A549 (cell line): ENCODE results near the gene IL4I1. TPM values are rescaled to one million over a fixed set of nuclear protein-coding genes. Genes with fewer than 3 reads are reported as not detected.

Experiments
- ATAC-seq, 2 experiments: fragments of 200-7000 bp in 1 of 2; fragments of >200 bp in 1 of 2; cut with Nextera tagmentation in 1 of 2; cut with Tn5 transposase in 1 of 2; 3 replicates each; pipeline versions ENCODE4 v1.8.0 to v1.9.1; 2018 to 2020; ENCODE audit warnings: mild to moderate bottlenecking in 1 of 2, moderate library complexity in 1 of 2
- CTCF ChIA-PET: fragments of 300-600 bp; sonication (Branson Sonifier 250); formaldehyde crosslinking; extraction: SDS; loops from one replicate; lab custom pipeline; 2021; ENCODE audit warnings: antibody characterized with exemption, inconsistent platforms; lab: Yijun Ruan, JAX
- POLR2A ChIA-PET: fragments of 350-600 bp; formaldehyde crosslinking; extraction: SDS; loops from one replicate; lab custom pipeline; 2021; ENCODE audit warnings: antibody characterized with exemption, inconsistent platforms; lab: Yijun Ruan, JAX
- DNase-seq, 2 experiments: peaks; one replicate each; pipeline versions ENCODE4 v3.0.0 to v3.0.0-alpha.2; 2011 to 2016; ENCODE audit warnings: low read depth in 1 of 2, low spot score in 1 of 2
- FAIRE-seq: peaks from 2 replicates; lab custom pipeline; 2011; peaks lifted over from hg19 to GRCh38; lab: Jason Lieb, UNC
- H3K27ac ChIP-seq, 2 experiments: fragments of >200 bp; sonication (Bioruptor Twin); formaldehyde crosslinking; 3 replicates each; pipeline ENCODE4 v1.5.1; 2016 to 2017
- H3K4me1 ChIP-seq: fragments of >200 bp; sonication (Bioruptor Twin); formaldehyde crosslinking; 3 replicates; pipeline ENCODE4 v1.6.1; 2016
- H3K4me2 ChIP-seq: fragments of >200 bp; sonication (Bioruptor Twin); formaldehyde crosslinking; 3 replicates; pipeline ENCODE4 v1.6.1; 2016
- H3K4me3 ChIP-seq: fragments of >200 bp; sonication (Bioruptor Twin); formaldehyde crosslinking; 3 replicates; pipeline ENCODE4 v1.5.1; 2016
- H3K9me3 ChIP-seq: fragments of >200 bp; sonication (Bioruptor Twin); formaldehyde crosslinking; 3 replicates; pipeline ENCODE4 v1.6.1; 2016
- CBX8 ChIP-seq: fragments of 200-600 bp; sonication (generic); IDR thresholded peaks from 2 replicates; pipeline ENCODE4 v1.6.1; 2016
- CHD2 ChIP-seq: fragments of 150-350 bp; IDR thresholded peaks from 2 replicates; pipeline ENCODE4 v1.6.1; 2014; ENCODE audit warnings: low read length; ENCODE audit not compliant: partially characterized antibody
- EHF ChIP-seq: fragments of 250-450 bp; sonication (Bioruptor Pico); IDR thresholded peaks from 2 replicates; pipeline ENCODE4 v1.5.0; 2020; ENCODE audit warnings: mild to moderate bottlenecking
- EHMT2 ChIP-seq: fragments of 200-600 bp; sonication (generic); IDR thresholded peaks from 2 replicates; pipeline ENCODE4 v1.6.1; 2016; ENCODE audit warnings: antibody characterized with exemption, low read depth, mild to moderate bottlenecking, moderate library complexity
- ELK1 ChIP-seq: fragments of 150-350 bp; IDR thresholded peaks from 2 replicates; pipeline ENCODE4 v1.6.1; 2014; ENCODE audit warnings: low read depth, mild to moderate bottlenecking, low read length
- FOSL2 ChIP-seq, 2 experiments: fragments of 450-650 bp in 1 of 2; fragments of >200 bp in 1 of 2; sonication (Bioruptor Twin) in 1 of 2; formaldehyde crosslinking; IDR thresholded peaks; 2 replicates each; pipeline versions ENCODE4 v1.5.0 to v1.6.1; 2016 to 2020; ENCODE audit warnings: mild to moderate bottlenecking in 1 of 2, moderate library complexity in 1 of 2
- HDAC2 ChIP-seq: fragments of 200-600 bp; sonication (generic); IDR thresholded peaks from 2 replicates; pipeline ENCODE4 v1.6.1; 2016
- HOXB13 ChIP-seq: fragments of 250-450 bp; sonication (Bioruptor Pico); IDR thresholded peaks from 2 replicates; pipeline ENCODE4 v1.5.0; 2020; ENCODE audit warnings: low read depth, mild to moderate bottlenecking, moderate library complexity
- HOXB5 ChIP-seq: fragments of 250-450 bp; sonication (Bioruptor Pico); IDR thresholded peaks from 2 replicates; pipeline ENCODE4 v1.5.0; 2020; ENCODE audit warnings: mild to moderate bottlenecking, moderate library complexity
- JUNB ChIP-seq: fragments of >200 bp; sonication (Bioruptor Twin); formaldehyde crosslinking; IDR thresholded peaks from 2 replicates; pipeline ENCODE4 v1.6.1; 2016
- KDM5A ChIP-seq: fragments of 200-600 bp; sonication (generic); IDR thresholded peaks from 2 replicates; pipeline ENCODE4 v1.6.1; 2016; ENCODE audit warnings: antibody characterized with exemption, mild to moderate bottlenecking
- MAFK ChIP-seq: fragments of 450-650 bp; IDR thresholded peaks from 2 replicates; pipeline ENCODE4 v1.6.1; 2014; ENCODE audit not compliant: partially characterized antibody
- MAX ChIP-seq: IDR thresholded peaks from 2 replicates; pipeline ENCODE4 v1.6.1; 2012
- MYC ChIP-seq: IDR thresholded peaks from 2 replicates; pipeline ENCODE4 v1.6.1; 2012; ENCODE audit warnings: mild to moderate bottlenecking, inconsistent platforms, low read length, improper control_type of control experiment, borderline replicate concordance
- NPAS2 ChIP-seq: fragments of 250-450 bp; sonication (Bioruptor Pico); IDR thresholded peaks from 2 replicates; pipeline ENCODE4 v1.8.0; 2022; ENCODE audit warnings: mild to moderate bottlenecking, moderate library complexity, borderline replicate concordance
- POLR2A ChIP-seq: IDR thresholded peaks from 2 replicates; pipeline ENCODE4 v1.6.1; 2012; ENCODE audit warnings: mild to moderate bottlenecking, low read length
- POLR2AphosphoS2 ChIP-seq: conservative IDR thresholded peaks from 2 replicates; pipeline ENCODE4 v1.6.1; 2012; ENCODE audit warnings: low read length, improper control_type of control experiment, inconsistent platforms
- RFX5 ChIP-seq: fragments of 450-650 bp; IDR thresholded peaks from 2 replicates; pipeline ENCODE4 v1.7.1; 2014; ENCODE audit warnings: antibody characterized with exemption, mild to moderate bottlenecking, moderate library complexity
- USF2 ChIP-seq: fragments of 450-650 bp; IDR thresholded peaks from 2 replicates; pipeline ENCODE4 v1.6.1; 2014; ENCODE audit warnings: antibody characterized with exemption
- ZFP36 ChIP-seq: fragments of 450-650 bp; IDR thresholded peaks from 2 replicates; pipeline ENCODE4 v1.6.1; 2014; ENCODE audit warnings: borderline replicate concordance; ENCODE audit not compliant: partially characterized antibody
- ZSCAN20 ChIP-seq: fragments of 250-450 bp; sonication (Bioruptor Pico); IDR thresholded peaks from 2 replicates; pipeline ENCODE4 v1.8.0; 2022; ENCODE audit warnings: mild to moderate bottlenecking, moderate library complexity
- WGBS: methylation state at CpG from one replicate; pipeline ENCODE4 v1.1.6; 2017; ENCODE audit errors: missing lambda C conversion rate; 5-methylcytosine and 5-hydroxymethylcytosine counted together
- polyA plus RNA-seq, 4 experiments: library from polyadenylated mRNA; depleted of rRNA in 3 of 4; stranded (reverse); fragments of >200 nt; fragmentation: RNase III in 1 of 4; extraction: RNeasy Plus Mini Kit Qiagen cat#74134 plus additional on column Dnase treatment in 1 of 4; gene quantifications; 2 replicates in 3 of 4; 3 replicates in 1 of 4; pipeline ENCODE4 v1.2.3, GENCODE V29; 2011 to 2017

The IL4I1 gene
- polyA plus RNA-seq, 2 of the 4 experiments (the other 2 are of a cell fraction) = 0.18 to 0.62 TPM

- no peak for TF ChIP-seq JUNB
Observed at GRCh38 chr19:49848938-49849337, 47.7 kb downstream of the IL4I1 start (continued).

- peak; percentile 84 for TF ChIP-seq USF2
- TF ChIP-seq CBX8 = no peak
- TF ChIP-seq KDM5A = no peak
- TF ChIP-seq POLR2A = no peak
- no peak for TF ChIP-seq EHF (CRISPR knock-in tag)
- TF ChIP-seq NPAS2 (CRISPR knock-in tag) = no peak
- TF ChIP-seq FOSL2 (IDR thresholded peaks at IDR 0.05) = no peak
- 0 out of 2 replicates have a peak, but pooled peaks have one; percentile 5 for TF ChIP-seq FOSL2 (CRISPR knock-in tag; IDR thresholded peaks at IDR 0.05)
- TF ChIP-seq MAX = 0 out of 2 replicates have a peak, but pooled peaks have one; percentile 13
- TF ChIP-seq CHD2 = no peak
- no peak for TF ChIP-seq HOXB5 (CRISPR knock-in tag)
- CTCF ChIA-PET = interaction anchor here (0.6 to 1.3 kb wide), 3 partner anchors 15 to 120 kb away, joined by 3 to 7 read pairs (median 3); no protein-coding TSS in a partner anchor
- DNase-seq = no peak
- no peak for ATAC-seq
- WGBS = 83% methylated on average over 10 of the region's 10 CpGs
- FAIRE-seq = no peak
- peaks cover 15% of the 10 kb centered on the region for H3K4me1 ChIP-seq
- no peaks in the 10 kb centered on the region for H3K9me3 ChIP-seq
- H3K4me2 ChIP-seq = no peak overlapping the region
- H3K27ac ChIP-seq = no peak overlapping the region
- no peak overlapping the region for H3K4me3 ChIP-seq
- POLR2A ChIA-PET = interaction anchor here (0.6 to 1.7 kb wide), 2 partner anchors 21 to 1229 kb away, joined by 4 to 6 read pairs; partner anchors contain the start of gene RPL18
Observed at GRCh38 chr19:49847731-49848696, 48.7 kb downstream of the IL4I1 start.

GRCh38 chr19:49846408-49846807, 50.3 kb downstream of the IL4I1 start:
- no peaks in the 10 kb centered on the region for H3K9me3 ChIP-seq
- H3K4me2 ChIP-seq = no peak overlapping the region
- peaks cover 4% of the 10 kb centered on the region; the same call in 1 of the 3 replicates for H3K4me1 ChIP-seq
- WGBS = 66% methylated on average over 5 of the region's 5 CpGs
- H3K27ac ChIP-seq = no peak overlapping the region
- H3K4me3 ChIP-seq = no peak overlapping the region
- FAIRE-seq (no peak), ATAC-seq (no peak), DNase-seq (no peak)
- ChIA-PET CTCF (interaction anchor here (1.1 to 1.7 kb wide), 4 partner anchors 9 to 161 kb away, joined by 3 to 4 read pairs (median 4); no protein-coding TSS in a partner anchor), POLR2A (no interaction called here)
- no peak for TF ChIP-seq RFX5
- TF ChIP-seq ZFP36 = no peak
- TF ChIP-seq HDAC2 = no peak
- TF ChIP-seq POLR2AphosphoS2 = no peak
- TF ChIP-seq HOXB13 (CRISPR knock-in tag) = no peak
- no peak for TF ChIP-seq KDM5A
- TF ChIP-seq MAFK = no peak
- TF ChIP-seq EHF (CRISPR knock-in tag) = no peak
- no peak for TF ChIP-seq EHMT2
- no peak for TF ChIP-seq ZSCAN20 (CRISPR knock-in tag)
- TF ChIP-seq ELK1 = no peak
- TF ChIP-seq MYC = no peak
